K562 (cell line): ENCODE results near the gene STX1A. TPM values are rescaled to one million over a fixed set of nuclear protein-coding genes. Genes with fewer than 3 reads are reported as not detected.
A peak's percentile ranks its signal among the peaks of the same experiment; 100 is the strongest.

Source experiments
- ATAC-seq: fragments of 200-7000 bp; cut with Tn5 transposase; 3 replicates; pipeline ENCODE4 v1.9.1; 2020; ENCODE audit warnings: moderate library complexity
- BruUV-seq: library from RNA; stranded (reverse); fragments of 400-500 nt; replicated peaks from 2 replicates; lab custom pipeline; 2021; lab: Mats Ljungman, UMichigan
- CTCF ChIA-PET: fragments of 300-600 bp; formaldehyde crosslinking; extraction: SDS; loops from one replicate; lab custom pipeline; 2021; ENCODE audit warnings: low intra/inter-chr PET ratio; lab: Yijun Ruan, JAX
- POLR2A ChIA-PET: fragments of 300-600, 350-650 bp; sonication (Branson Sonifier 250); formaldehyde crosslinking; extraction: SDS; loops from one replicate; lab custom pipeline; 2021; ENCODE audit warnings: antibody characterized with exemption, inconsistent platforms; lab: Yijun Ruan, JAX
- DNase-seq, 4 experiments: peaks; one replicate each; pipeline versions ENCODE4 v3.0.0 to v3.0.0-alpha.2; 2011 to 2018; ENCODE audit warnings: low spot score in 3 of 4, mixed read lengths in 3 of 4; ENCODE audit errors: extremely low read depth in 1 of 4
- FAIRE-seq: peaks from 2 replicates; lab custom pipeline; 2011; peaks lifted over from hg19 to GRCh38; lab: Jason Lieb, UNC
- H2AFZ ChIP-seq: 2 replicates; pipeline ENCODE4 v1.6.0; 2011; ENCODE audit warnings: low read depth, low read length, control low read depth, inconsistent platforms
- H3K27ac ChIP-seq: fragments of 200-600 bp; 3 replicates; pipeline ENCODE4 v1.8.0; 2011; ENCODE audit warnings: low read depth, mild to moderate bottlenecking, control low read depth, inconsistent platforms, low read length, moderate library complexity, mixed read lengths; ENCODE audit errors: extremely low read depth
- H3K27me3 ChIP-seq, 2 experiments: fragments of 300-600 bp in 1 of 2; 2 replicates in 1 of 2; 3 replicates in 1 of 2; pipeline versions ENCODE4 v1.6.0 to v1.8.0; 2011; ENCODE audit warnings: inconsistent platforms in 2 of 2, low read length in 2 of 2, mild to moderate bottlenecking in 1 of 2, mixed read lengths in 1 of 2, moderate library complexity in 1 of 2; ENCODE audit not compliant: control insufficient read depth in 2 of 2, insufficient read depth in 2 of 2
- H3K36me3 ChIP-seq: fragments of 300-600 bp; 3 replicates; pipeline ENCODE4 v1.8.0; 2011; ENCODE audit warnings: mild to moderate bottlenecking, low read length, inconsistent platforms; ENCODE audit not compliant: control insufficient read depth, insufficient read depth
- H3K4me1 ChIP-seq, 2 experiments: fragments of 200-600 bp in 1 of 2; replicated peaks in 1 of 2; 2 replicates in 1 of 2; 3 replicates in 1 of 2; pipeline versions ENCODE4 v1.5.1 to v1.8.0; 2011; ENCODE audit warnings: inconsistent platforms in 2 of 2, low read length in 2 of 2, mild to moderate bottlenecking in 1 of 2, mixed read lengths in 1 of 2, moderate library complexity in 1 of 2; ENCODE audit not compliant: control insufficient read depth in 2 of 2, insufficient read depth in 2 of 2
- H3K4me2 ChIP-seq: 2 replicates; pipeline ENCODE4 v1.6.1; 2011; ENCODE audit warnings: low read length, control low read depth, inconsistent platforms, mixed read lengths; ENCODE audit not compliant: insufficient read depth
- H3K4me3 ChIP-seq: fragments of 200-600 bp; sonication (generic), shearing (Covaris generic); 2 replicates; pipeline ENCODE4 v1.5.1; 2016; ENCODE audit warnings: control low read depth, inconsistent platforms
- H3K79me2 ChIP-seq: fragments of 200-600 bp; 3 replicates; pipeline ENCODE4 v1.8.0; 2011; ENCODE audit warnings: low read length, inconsistent platforms; ENCODE audit not compliant: control insufficient read depth, insufficient read depth
- H3K9ac ChIP-seq, 2 experiments: 2 replicates each; pipeline versions ENCODE4 v1.6.0 to v1.6.1; 2011; ENCODE audit warnings: low read depth in 2 of 2, low read length in 2 of 2, control low read depth in 1 of 2, inconsistent platforms in 1 of 2, mild to moderate bottlenecking in 1 of 2, mixed read lengths in 1 of 2; ENCODE audit not compliant: insufficient read depth in 1 of 2
- H3K9me1 ChIP-seq: one replicate; pipeline ENCODE4 v1.6.0; 2011; ENCODE audit warnings: inconsistent platforms, mild to moderate bottlenecking, low read length, moderate library complexity; ENCODE audit not compliant: control insufficient read depth, insufficient read depth
- H3K9me3 ChIP-seq: replicated peaks from 2 replicates; pipeline ENCODE4 v1.5.1; 2011; ENCODE audit warnings: low read depth, low read length, inconsistent platforms; ENCODE audit not compliant: control insufficient read depth, insufficient read depth
- H4K20me1 ChIP-seq: replicated peaks from 2 replicates; pipeline ENCODE4 v1.6.1; 2011; ENCODE audit warnings: low read length, inconsistent platforms, mixed read lengths; ENCODE audit not compliant: control insufficient read depth, insufficient read depth
- HMGN3 ChIP-seq: IDR thresholded peaks from 2 replicates; pipeline ENCODE4 v1.6.1; 2011; ENCODE audit warnings: borderline replicate concordance, low read depth, mild to moderate bottlenecking, mixed read lengths, low read length; ENCODE audit not compliant: insufficient read length; ENCODE audit errors: extremely low read depth
- MIER1 ChIP-seq: fragments of 450-650 bp; IDR thresholded peaks from 2 replicates; pipeline ENCODE4 v1.6.1; 2016; ENCODE audit warnings: antibody characterized with exemption, mild to moderate bottlenecking, low read depth
- ZNF174 ChIP-seq: fragments of 250-450 bp; sonication (Bioruptor Pico); IDR thresholded peaks from 2 replicates; pipeline ENCODE4 v1.4.0; 2020; ENCODE audit warnings: mild to moderate bottlenecking
- WGBS: fragments of 100-300 bp; shearing (Covaris generic); methylation state at CpG from one replicate; pipeline ENCODE4 v1.1.6; 2016; ENCODE audit warnings: low coverage, mixed read lengths; ENCODE audit not compliant: insufficient coverage; ENCODE audit errors: missing lambda C conversion rate; 5-methylcytosine and 5-hydroxymethylcytosine counted together
- in situ Hi-C: fragments of 300-500 bp; cut with MboI; formaldehyde crosslinking; loops from 4 replicates; pipeline ENCODE4 v1.15.0; 2018; ENCODE audit warnings: inconsistent platforms, mixed read lengths
- intact Hi-C: fragments of 100-400 bp; cut with micrococcal nuclease; formaldehyde crosslinking; loops from 2 replicates; pipeline ENCODE4 v1.14.2; 2022
- polyA plus RNA-seq, 8 experiments: library from polyadenylated mRNA; depleted of rRNA in 4 of 8; stranded (reverse) in 5 of 8; unstranded in 3 of 8; fragments of >200 nt; fragmentation: Nextera tagmentation in 2 of 8; fragmentation: Illumina TruSeq in 1 of 8; extraction: Ambion mirVana in 2 of 8; extraction: Trizol in 1 of 8; gene quantifications; 2 replicates each; pipeline versions ENCODE4 v1.2.1 to v1.2.3, GENCODE V29; 2011 to 2014; ENCODE audit warnings: inconsistent platforms in 1 of 8, missing spikeins in 1 of 8
- total RNA-seq, 7 experiments: library from RNA; depleted of rRNA in 6 of 7; stranded (reverse); fragments of >200 nt in 6 of 7; fragmentation: Illumina TruSeq in 2 of 7; extraction: Trizol in 2 of 7; gene quantifications; 2 replicates each; pipeline versions ENCODE4 v1.2.1 to v1.2.3, GENCODE V29; 2011 to 2021; ENCODE audit warnings: low replicate concordance in 1 of 7
- TF ChIP-seq, protein P1 (sequence below): fragments of 450-650 bp; IDR thresholded peaks from 2 replicates; pipeline ENCODE4 v1.6.1; 2017; ENCODE audit warnings: mild to moderate bottlenecking, moderate library complexity

STX1A gene
- total and polyA plus RNA-seq, 9 of the 15 experiments (the other 6 are each of a cell fraction or from before 2014, with no cell fraction given), result 0.04 to 15.1 (median 6.3) TPM

DNA sequence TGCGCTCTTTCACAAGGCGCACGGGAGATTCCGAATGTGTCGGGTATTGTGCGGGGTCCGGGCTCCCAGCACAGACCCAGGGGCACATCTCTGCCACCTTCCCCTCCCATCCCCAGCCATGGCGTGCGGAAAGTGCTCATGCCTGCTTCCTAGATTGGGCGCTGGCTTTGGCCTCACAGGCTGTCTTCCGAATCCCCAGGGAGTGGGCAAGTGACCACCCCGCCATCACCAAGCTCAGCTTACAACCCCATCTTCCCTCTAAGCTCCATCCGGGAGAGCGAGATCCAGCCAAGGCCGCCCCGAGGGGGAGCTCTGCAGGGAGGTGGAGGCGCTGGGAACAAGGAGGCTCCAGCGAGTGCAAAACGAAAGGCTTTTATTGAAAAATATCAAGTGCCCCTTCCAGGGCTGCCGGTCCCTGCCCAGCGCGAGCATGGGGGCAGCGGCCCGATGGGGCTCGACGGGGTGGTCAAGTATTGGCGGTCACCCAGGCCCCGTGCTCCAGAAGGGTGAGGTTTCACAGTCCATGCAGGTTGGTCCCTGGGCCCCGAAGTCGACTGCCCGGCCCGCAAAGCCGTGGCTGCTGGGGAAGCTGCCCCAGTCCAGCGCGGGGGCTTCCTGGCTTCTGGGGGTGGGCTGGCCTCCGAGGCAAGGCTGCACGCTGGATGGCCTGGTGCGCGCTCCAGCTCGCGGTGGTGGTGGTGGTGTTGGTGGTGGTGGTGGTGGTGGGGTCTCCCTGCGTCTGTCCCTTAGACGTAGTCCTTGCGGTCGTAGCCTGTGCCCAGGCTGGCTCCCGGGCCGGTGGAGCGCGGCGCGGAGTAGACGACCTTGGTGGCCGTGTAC, 49.4 kb upstream of the STX1A start:
- Histone ChIP-seq H3K27me3 (no peaks in the 10 kb centered on the region), H3K4me3 (no peak overlapping the region), H3K9ac (no peak overlapping the region), H4K20me1 (no peaks in the 10 kb centered on the region), H3K9me1 (no peaks in the 10 kb centered on the region), H3K36me3 (no peaks in the 10 kb centered on the region), H3K27ac (no peak overlapping the region), H2AFZ (no peak overlapping the region), H3K4me1 (peaks cover 0 to 22% of the 10 kb centered on the region in 2 experiments; a peak in 3 of 5 replicates), H3K9me3 (no peaks in the 10 kb centered on the region), H3K4me2 (no peak overlapping the region), H3K79me2 (no peaks in the 10 kb centered on the region)
- intact Hi-C loops (no loop called here), in situ Hi-C loops (no loop called here)
- BruUV-seq, result no TSS peak
- no peak for ATAC-seq
- TF ChIP-seq HMGN3 (peak; percentile 27), ZNF174 (CRISPR knock-in tag) (no peak)
- FAIRE-seq, result no peak
- POLR2A ChIA-PET, result interaction anchor here (0.7 kb wide), 1 partner anchor 175 kb away, joined by 3 read pairs; no protein-coding TSS in a partner anchor
- WGBS, result 86% methylated on average over 42 of the region's 53 CpGs
- CTCF ChIA-PET, result no interaction called here
- DNase-seq, result peak in 1 of 4 experiments; percentile 4

DNA sequence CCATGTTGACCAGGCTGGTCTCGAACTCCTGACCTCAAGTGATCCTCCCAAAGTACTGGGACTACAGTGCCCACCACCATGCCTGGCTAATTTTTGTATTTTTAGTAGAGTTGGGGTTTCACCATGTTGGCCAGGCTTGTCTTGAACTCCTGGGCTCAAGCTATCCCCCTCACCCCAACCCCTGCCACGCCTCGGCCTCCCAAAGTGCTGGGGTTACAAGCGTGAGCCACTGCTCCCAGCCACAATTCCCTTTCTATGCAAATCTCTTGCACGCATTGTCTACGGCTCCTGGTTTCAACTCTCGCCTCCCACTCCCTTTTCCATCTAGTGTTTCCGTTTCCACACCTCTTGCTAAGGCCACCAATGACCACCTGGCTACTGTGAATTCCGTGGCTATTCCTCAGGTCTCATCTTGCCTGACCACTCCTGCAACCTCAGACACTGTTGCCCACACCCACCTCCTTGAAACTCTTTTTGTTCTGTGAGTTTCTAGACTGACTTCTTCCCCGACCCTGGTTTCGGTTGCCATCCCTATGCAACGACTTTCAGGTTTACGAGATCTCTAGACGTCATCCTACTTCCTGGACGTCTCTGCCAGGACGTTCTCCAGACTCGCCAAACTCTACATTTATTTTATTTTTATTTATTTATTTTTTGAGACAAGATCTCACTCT, 47.2 kb upstream of the STX1A start:
- H4K20me1 ChIP-seq, result 0 out of 2 replicates have a peak, but pooled peaks cover 6% of the 10 kb centered on the region
- WGBS, result 53% methylated on average over 17 of the region's 17 CpGs
- no peaks in the 10 kb centered on the region for H3K9me1 ChIP-seq
- ChIA-PET POLR2A (no interaction called here), CTCF (no interaction called here)
- DNase-seq (no peak), FAIRE-seq (no peak), ATAC-seq (no peak)
- H3K27ac ChIP-seq, result no peak overlapping the region
- H3K9ac ChIP-seq, result peak overlapping the region in 1 of 2 experiments; percentile 41; a peak in 1 of 4 replicates
- no TSS peak for BruUV-seq
- H3K36me3 ChIP-seq, result no peaks in the 10 kb centered on the region
- no peaks in the 10 kb centered on the region for H3K79me2 ChIP-seq
- no peaks in the 10 kb centered on the region for H3K27me3 ChIP-seq
- H3K9me3 ChIP-seq, result no peaks in the 10 kb centered on the region
- H3K4me1 ChIP-seq, result peaks cover 0 to 22% of the 10 kb centered on the region in 2 experiments; a peak in 3 of 5 replicates
- no peak overlapping the region for H2AFZ ChIP-seq
- H3K4me2 ChIP-seq, result no peak overlapping the region
- TF ChIP-seq, protein P1, sequence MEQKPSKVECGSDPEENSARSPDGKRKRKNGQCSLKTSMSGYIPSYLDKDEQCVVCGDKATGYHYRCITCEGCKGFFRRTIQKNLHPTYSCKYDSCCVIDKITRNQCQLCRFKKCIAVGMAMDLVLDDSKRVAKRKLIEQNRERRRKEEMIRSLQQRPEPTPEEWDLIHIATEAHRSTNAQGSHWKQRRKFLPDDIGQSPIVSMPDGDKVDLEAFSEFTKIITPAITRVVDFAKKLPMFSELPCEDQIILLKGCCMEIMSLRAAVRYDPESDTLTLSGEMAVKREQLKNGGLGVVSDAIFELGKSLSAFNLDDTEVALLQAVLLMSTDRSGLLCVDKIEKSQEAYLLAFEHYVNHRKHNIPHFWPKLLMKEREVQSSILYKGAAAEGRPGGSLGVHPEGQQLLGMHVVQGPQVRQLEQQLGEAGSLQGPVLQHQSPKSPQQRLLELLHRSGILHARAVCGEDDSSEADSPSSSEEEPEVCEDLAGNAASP, result no peak
- TF ChIP-seq MIER1, result peak; percentile 83
- in situ Hi-C loops (no loop called here), intact Hi-C loops (no loop called here)
- H3K4me3 ChIP-seq, result no peak overlapping the region
